H1 (cell line): ENCODE data around the gene CCDC179. TPM values are rescaled to one million over a fixed set of nuclear protein-coding genes. Genes with fewer than 3 reads are reported as not detected.

Source experiments
- CTCF ChIA-PET: fragments of 300-600 bp; sonication (Branson Sonifier 250); formaldehyde crosslinking; loops from one replicate; lab custom pipeline; 2021; ENCODE audit not compliant: partially characterized antibody; lab: Charles Lee
- POLR2A ChIA-PET: fragments of 300-600 bp; sonication (Branson Sonifier 250); formaldehyde crosslinking; loops from one replicate; lab custom pipeline; 2021; ENCODE audit warnings: inconsistent platforms; ENCODE audit not compliant: partially characterized antibody; lab: Charles Lee
- DNase-seq, 2 experiments: peaks; one replicate each; pipeline versions ENCODE4 v3.0.0 to v3.0.0-alpha.2; 2010 to 2022; ENCODE audit warnings: low spot score in 2 of 2, low read depth in 1 of 2, mixed read lengths in 1 of 2
- FAIRE-seq: peaks from 2 replicates; lab custom pipeline; 2011; peaks lifted over from hg19 to GRCh38; lab: Jason Lieb, UNC
- H2AFZ ChIP-seq: 2 replicates; pipeline ENCODE4 v1.8.1; 2012; ENCODE audit warnings: low read length, inconsistent platforms
- H2AK5ac ChIP-seq: 2 replicates; pipeline ENCODE4 v1.6.1; 2013; ENCODE audit warnings: low read depth, low read length
- H2BK120ac ChIP-seq: replicated peaks from 2 replicates; pipeline ENCODE3; 2013; ENCODE audit warnings: low read depth, low read length, inconsistent platforms
- H2BK12ac ChIP-seq: 2 replicates; pipeline ENCODE4 v1.6.1; 2013; ENCODE audit warnings: low read depth, low read length
- H2BK15ac ChIP-seq: 2 replicates; pipeline ENCODE4 v1.6.1; 2013; ENCODE audit warnings: low read length
- H2BK20ac ChIP-seq: 2 replicates; pipeline ENCODE4 v1.6.1; 2013; ENCODE audit warnings: low read length
- H2BK5ac ChIP-seq: 2 replicates; pipeline ENCODE4 v1.6.1; 2013; ENCODE audit warnings: low read depth, low read length
- H3K14ac ChIP-seq: 2 replicates; pipeline ENCODE4 v1.6.1; 2013; ENCODE audit warnings: inconsistent platforms; ENCODE audit not compliant: insufficient read length
- H3K18ac ChIP-seq: 2 replicates; pipeline ENCODE4 v1.6.1; 2013; ENCODE audit warnings: low read length; ENCODE audit errors: extremely low read depth
- H3K23ac ChIP-seq: 2 replicates; pipeline ENCODE4 v1.6.1; 2013; ENCODE audit warnings: inconsistent platforms; ENCODE audit not compliant: insufficient read length
- H3K23me2 ChIP-seq: 2 replicates; pipeline ENCODE4 v1.6.1; 2013; ENCODE audit warnings: low read depth, low read length
- H3K27ac ChIP-seq: 2 replicates; pipeline ENCODE4 v1.6.1; 2011; ENCODE audit warnings: low read depth, low read length, inconsistent platforms
- H3K27me3 ChIP-seq, 4 experiments: replicated peaks in 1 of 4; 1 replicate in 1 of 4; 2 replicates in 3 of 4; pipeline versions ENCODE4 v1.6.1 to v1.8.1; 2011 to 2013; ENCODE audit warnings: low read length in 3 of 4, mild to moderate bottlenecking in 3 of 4, inconsistent platforms in 2 of 4, mixed read lengths in 2 of 4, moderate library complexity in 1 of 4; ENCODE audit not compliant: control insufficient read depth in 3 of 4, insufficient read depth in 3 of 4; ENCODE audit errors: extremely low read depth in 1 of 4
- H3K36me3 ChIP-seq, 4 experiments: 2 replicates each; pipeline versions ENCODE4 v1.6.1 to v1.8.1; 2011 to 2013; ENCODE audit warnings: mild to moderate bottlenecking in 4 of 4, low read length in 3 of 4, moderate library complexity in 2 of 4, control low read depth in 1 of 4, inconsistent platforms in 1 of 4; ENCODE audit not compliant: insufficient read depth in 4 of 4, control insufficient read depth in 2 of 4
- H3K4ac ChIP-seq: replicated peaks from 2 replicates; pipeline ENCODE3; 2013; ENCODE audit warnings: low read length, low read depth, mixed read lengths, inconsistent platforms; ENCODE audit not compliant: insufficient read length
- H3K4me1 ChIP-seq, 4 experiments: replicated peaks in 1 of 4; 1 replicate in 1 of 4; 2 replicates in 3 of 4; pipeline versions ENCODE4 v1.6.1 to v1.8.1; 2011 to 2013; ENCODE audit warnings: low read length in 3 of 4, inconsistent platforms in 2 of 4, mixed read lengths in 1 of 4; ENCODE audit not compliant: insufficient read depth in 4 of 4, control insufficient read depth in 3 of 4
- H3K4me2 ChIP-seq, 2 experiments: 2 replicates each; pipeline versions ENCODE4 v1.6.1 to v1.8.1; 2011 to 2013; ENCODE audit warnings: low read depth in 2 of 2, low read length in 2 of 2, control low read depth in 1 of 2, inconsistent platforms in 1 of 2, mild to moderate bottlenecking in 1 of 2; ENCODE audit not compliant: insufficient read depth in 1 of 2
- H3K4me3 ChIP-seq, 4 experiments: fragments of 200-600, 300-600 bp in 1 of 4; sonication (generic), shearing (Covaris generic), sonication (Bioruptor Twin) in 1 of 4; 2 replicates each; pipeline versions ENCODE4 v1.5.1 to v1.8.1; 2011 to 2016; ENCODE audit warnings: low read length in 4 of 4, low read depth in 3 of 4, control low read depth in 2 of 4, inconsistent platforms in 2 of 4, mild to moderate bottlenecking in 2 of 4, mixed read lengths in 1 of 4, moderate library complexity in 1 of 4; ENCODE audit not compliant: insufficient read depth in 2 of 4; ENCODE audit errors: extremely low read depth in 1 of 4
- H3K56ac ChIP-seq: replicated peaks from 2 replicates; pipeline ENCODE3; 2013; ENCODE audit warnings: low read depth, mild to moderate bottlenecking, mixed read lengths, low read length, inconsistent platforms; ENCODE audit not compliant: insufficient read length
- H3K79me1 ChIP-seq: 2 replicates; pipeline ENCODE4 v1.6.1; 2013; ENCODE audit warnings: low read depth, low read length, control low read depth
- H3K79me2 ChIP-seq, 2 experiments: 2 replicates each; pipeline versions ENCODE4 v1.6.1 to v1.8.1; 2012 to 2013; ENCODE audit warnings: low read length in 2 of 2, mild to moderate bottlenecking in 2 of 2, inconsistent platforms in 1 of 2; ENCODE audit not compliant: insufficient read depth in 2 of 2, control insufficient read depth in 1 of 2
- H3K9ac ChIP-seq, 4 experiments: replicated peaks in 1 of 4; 1 replicate in 1 of 4; 2 replicates in 3 of 4; pipeline versions ENCODE4 v1.6.1 to v1.8.1; 2011 to 2013; ENCODE audit warnings: low read depth in 3 of 4, low read length in 3 of 4, control low read depth in 2 of 4, mild to moderate bottlenecking in 2 of 4, moderate library complexity in 2 of 4, inconsistent platforms in 1 of 4; ENCODE audit errors: extremely low read depth in 1 of 4
- H3K9me3 ChIP-seq, 2 experiments: 2 replicates each; pipeline versions ENCODE4 v1.6.1 to v1.8.1; 2012 to 2013; ENCODE audit warnings: mild to moderate bottlenecking in 2 of 2, moderate library complexity in 2 of 2, control low read depth in 1 of 2, inconsistent platforms in 1 of 2, low read depth in 1 of 2, low read length in 1 of 2, mixed read lengths in 1 of 2; ENCODE audit not compliant: insufficient read depth in 2 of 2
- H4K20me1 ChIP-seq, 2 experiments: replicated peaks in 1 of 2; 2 replicates each; pipeline versions ENCODE3 to v1.8.1; 2011 to 2013; ENCODE audit warnings: inconsistent platforms in 2 of 2, low read length in 2 of 2, mild to moderate bottlenecking in 1 of 2; ENCODE audit not compliant: insufficient read depth in 2 of 2, control insufficient read depth in 1 of 2
- H4K5ac ChIP-seq: 2 replicates; pipeline ENCODE4 v1.6.1; 2013; ENCODE audit warnings: low read length, low read depth, mixed read lengths, inconsistent platforms; ENCODE audit not compliant: insufficient read length
- H4K8ac ChIP-seq: 2 replicates; pipeline ENCODE4 v1.8.0; 2013; ENCODE audit warnings: mild to moderate bottlenecking, moderate library complexity, low read length, inconsistent platforms; ENCODE audit not compliant: insufficient read depth; ENCODE audit errors: extremely low read depth
- H4K91ac ChIP-seq: replicated peaks from 2 replicates; pipeline ENCODE3; 2013; ENCODE audit warnings: low read length, mixed read lengths, inconsistent platforms; ENCODE audit not compliant: insufficient read length
- BACH1 ChIP-seq: IDR thresholded peaks from 2 replicates; pipeline ENCODE4 v1.6.1; 2012; ENCODE audit warnings: low read length, improper control_type of control experiment
- CHD2 ChIP-seq: IDR thresholded peaks from 2 replicates; pipeline ENCODE4 v1.6.1; 2012; ENCODE audit warnings: low read length, improper control_type of control experiment
- HDAC2 ChIP-seq, 2 experiments: fragments of 300-600 bp in 1 of 2; sonication (generic) in 1 of 2; IDR thresholded peaks; 2 replicates each; pipeline ENCODE4 v1.6.1; 2011 to 2012; ENCODE audit warnings: low read depth in 2 of 2, low read length in 2 of 2, mild to moderate bottlenecking in 2 of 2, moderate library complexity in 2 of 2, borderline replicate concordance in 1 of 2, inconsistent platforms in 1 of 2
- NANOG ChIP-seq: IDR thresholded peaks from 2 replicates; pipeline ENCODE4 v1.6.1; 2011; ENCODE audit warnings: low read length, low read depth, mild to moderate bottlenecking, inconsistent platforms; ENCODE audit not compliant: insufficient read depth, poor library complexity, severe bottlenecking
- RAD21 ChIP-seq, 2 experiments: IDR thresholded peaks in 1 of 2; conservative IDR thresholded peaks in 1 of 2; 2 replicates each; pipeline ENCODE4 v1.6.1; 2011; ENCODE audit warnings: low read depth in 2 of 2, low read length in 2 of 2, improper control_type of control experiment in 1 of 2, inconsistent platforms in 1 of 2, mild to moderate bottlenecking in 1 of 2, moderate library complexity in 1 of 2
- RXRA ChIP-seq: IDR thresholded peaks from 2 replicates; pipeline ENCODE4 v1.6.1; 2011; ENCODE audit warnings: low read depth, mild to moderate bottlenecking, low read length, moderate library complexity; ENCODE audit not compliant: insufficient read depth
- SIX5 ChIP-seq: IDR thresholded peaks from 2 replicates; pipeline ENCODE4 v1.6.1; 2011; ENCODE audit warnings: mild to moderate bottlenecking, low read depth, low read length
- TCF12 ChIP-seq: IDR thresholded peaks from 2 replicates; pipeline ENCODE4 v1.6.1; 2011; ENCODE audit warnings: low read depth, mild to moderate bottlenecking, low read length
- YY1 ChIP-seq: IDR thresholded peaks from 2 replicates; pipeline ENCODE4 v1.6.1; 2011; ENCODE audit warnings: low read depth, mild to moderate bottlenecking, low read length
- WGBS, 2 experiments: shearing (Covaris generic) in 1 of 2; methylation state at CpG; one replicate each; pipeline versions ENCODE4 v1.1.6 to v1.1.7; 2013 to 2015; ENCODE audit warnings: low lambda C conversion rate in 2 of 2, mixed read lengths in 2 of 2, inconsistent platforms in 1 of 2, low coverage in 1 of 2, missing lambda C conversion rate in 1 of 2; ENCODE audit not compliant: insufficient replicate concordance in 2 of 2, insufficient coverage in 1 of 2, insufficient read length in 1 of 2; ENCODE audit errors: extremely low coverage in 1 of 2, missing lambda C conversion rate in 1 of 2; 5-methylcytosine and 5-hydroxymethylcytosine counted together
- polyA plus RNA-seq, 7 experiments: library from polyadenylated mRNA; depleted of rRNA in 3 of 7; stranded (reverse) in 5 of 7; unstranded in 2 of 7; fragments of >200 nt in 5 of 7; fragments of 200-250 nt in 2 of 7; gene quantifications; 1 replicate in 5 of 7; 2 replicates in 1 of 7; 4 replicates in 1 of 7; pipeline versions ENCODE4 v1.2.1 to v1.2.3, GENCODE V29; 2011 to 2013; ENCODE audit warnings: missing spikeins in 2 of 7, mixed read lengths in 2 of 7
- total RNA-seq: library from RNA; stranded (reverse); fragmentation: NEBNext Ultra II Directional; extraction: Animal tissue kit (Norgen Biotek cat#: 25700); gene quantifications from 2 replicates; pipeline ENCODE4 v1.2.1, GENCODE V29; 2021

CCDC179 gene
- total and polyA plus RNA-seq, 2 of the 8 experiments (the other 6 are each of a cell fraction or from before 2014, with no cell fraction given): not detected

GRCh38 chr11:22800482-22800881 lies 59.8 kb downstream of the CCDC179 start:
- POLR2A ChIA-PET: no interaction called here
- Histone ChIP-seq H3K27me3 (no peaks in the 10 kb centered on the region), H3K9ac (no peak overlapping the region)

More at GRCh38 chr11:22800482-22800881, 59.8 kb downstream of the CCDC179 start:
- no peak overlapping the region for H2BK120ac ChIP-seq
- H3K79me2 ChIP-seq: no peaks in the 10 kb centered on the region
- H2BK12ac ChIP-seq: no peak overlapping the region
- no peak overlapping the region for H3K14ac ChIP-seq
- H3K9me3 ChIP-seq: no peaks in the 10 kb centered on the region
- no peak overlapping the region for H3K56ac ChIP-seq
- no peak overlapping the region for H3K4ac ChIP-seq
- H3K27ac ChIP-seq: no peak overlapping the region
- H3K4me2 ChIP-seq: no peak overlapping the region
- no peaks in the 10 kb centered on the region for H3K79me1 ChIP-seq
- H2AFZ ChIP-seq: no peak overlapping the region
- no peak overlapping the region for H4K8ac ChIP-seq
- no peak overlapping the region for H2BK5ac ChIP-seq
- no peak overlapping the region for H3K23ac ChIP-seq
- TF ChIP-seq SIX5 (no peak), NANOG (no peak), CHD2 (no peak), RAD21 (IDR thresholded peaks at IDR 0.05 in 1 of 2, conservative IDR thresholded peaks at IDR 0.05 in 1 of 2; ENCODE audit: low read depth in 2 of 2, low read length in 2 of 2) (no peak), RXRA (no peak), YY1 (no peak), BACH1 (no peak), HDAC2 (IDR thresholded peaks at IDR 0.05; ENCODE audit: borderline replicate concordance in 1 of 2, low read depth in 2 of 2, low read length in 2 of 2) (no peak), TCF12 (no peak)
- 81% methylated on average over 5 of the region's 5 CpGs; no CpG with 5 or more reads in 1 of the 2 experiments for WGBS, 2 experiments
- no peak overlapping the region for H2BK15ac ChIP-seq
- CTCF ChIA-PET: interaction anchor here (0.7 to 3.1 kb wide), 2 partner anchors 13 to 29 kb away, joined by 3 to 13 read pairs; partner anchors contain the start of gene SVIP
- no peaks in the 10 kb centered on the region for H4K20me1 ChIP-seq
- H2BK20ac ChIP-seq: no peak overlapping the region
- H3K4me3 ChIP-seq: no peak overlapping the region
- H2AK5ac ChIP-seq: no peak overlapping the region
- H3K23me2 ChIP-seq: no peaks in the 10 kb centered on the region; the same call in 1 of the 2 replicates
- H3K36me3 ChIP-seq: no peaks in the 10 kb centered on the region
- FAIRE-seq (no peak), DNase-seq (no peak)
- no peak overlapping the region for H4K91ac ChIP-seq
- H3K18ac ChIP-seq: no peak overlapping the region
- H4K5ac ChIP-seq: no peak overlapping the region
- no peaks in the 10 kb centered on the region for H3K4me1 ChIP-seq
